ENCODE data around the gene GPR21.

GPR21 gene

GRCh38 chr9:123003466-123003865 is 30.0 kb upstream of the GPR21 start:
- H3K9me2 ChIP-seq (replicated peaks; ENCODE audit: low read depth, low read length) = no peaks in the 10 kb centered on the region
- TF ChIP-seq EZH2phosphoT487 (IDR thresholded peaks at IDR 0.05; ENCODE audit: borderline replicate concordance) (no peak), CTCF (conservative IDR thresholded peaks at IDR 0.05; ENCODE audit: low read length) (no peak)
- H3K9ac ChIP-seq (ENCODE audit: low read depth, low read length, poor library complexity, severe bottlenecking) = no peak overlapping the region
- no peaks in the 10 kb centered on the region for H4K20me1 ChIP-seq (ENCODE audit: insufficient read depth, low read length, poor library complexity, severe bottlenecking)
- no peaks in the 10 kb centered on the region for H3F3A ChIP-seq (ENCODE audit: low read depth)
- H2AFZ ChIP-seq (ENCODE audit: low read length) = no peak overlapping the region
- H3K79me2 ChIP-seq (ENCODE audit: insufficient read depth, low read length) = no peaks in the 10 kb centered on the region
- H3K4me3 ChIP-seq (ENCODE audit: low read length, poor library complexity, severe bottlenecking) = no peak overlapping the region
- no peaks in the 10 kb centered on the region for H3K4me1 ChIP-seq (ENCODE audit: insufficient read depth, low read length, poor library complexity, severe bottlenecking)
- no peak overlapping the region for H3K4me2 ChIP-seq (ENCODE audit: low read depth, low read length, poor library complexity, severe bottlenecking)
- no peaks in the 10 kb centered on the region for H3K9me3 ChIP-seq (ENCODE audit: insufficient read depth, low read depth, low read length)
- no peaks in the 10 kb centered on the region for H3K27me3 ChIP-seq (ENCODE audit: insufficient read depth, low read length, poor library complexity, severe bottlenecking)
- H3K36me3 ChIP-seq (ENCODE audit: insufficient read depth, low read length) = peaks cover 44% of the 10 kb centered on the region; the same call in 1 of the 2 replicates

- no peaks in the 10 kb centered on the region for H3K27me3 ChIP-seq (ENCODE audit: insufficient read depth, low read length, poor library complexity, severe bottlenecking)
- H3K9me2 ChIP-seq (replicated peaks; ENCODE audit: low read depth, low read length) = no peaks in the 10 kb centered on the region
- no peak overlapping the region for H3K4me2 ChIP-seq (ENCODE audit: low read depth, low read length, poor library complexity, severe bottlenecking)
- H3K9me3 ChIP-seq (ENCODE audit: insufficient read depth, low read depth, low read length) = no peaks in the 10 kb centered on the region
- no peak overlapping the region for H2AFZ ChIP-seq (ENCODE audit: low read length)
- H3K4me1 ChIP-seq (ENCODE audit: insufficient read depth, low read length, poor library complexity, severe bottlenecking) = no peaks in the 10 kb centered on the region
- no peak for TF ChIP-seq EZH2phosphoT487 (IDR thresholded peaks at IDR 0.05; ENCODE audit: borderline replicate concordance)
- no peak for TF ChIP-seq CTCF (conservative IDR thresholded peaks at IDR 0.05; ENCODE audit: low read length)
- H4K20me1 ChIP-seq (ENCODE audit: insufficient read depth, low read length, poor library complexity, severe bottlenecking) = no peaks in the 10 kb centered on the region
- H3K4me3 ChIP-seq (ENCODE audit: low read length, poor library complexity, severe bottlenecking) = no peak overlapping the region
- no peak overlapping the region for H3K9ac ChIP-seq (ENCODE audit: low read depth, low read length, poor library complexity, severe bottlenecking)
- no peaks in the 10 kb centered on the region for H3F3A ChIP-seq (ENCODE audit: low read depth)
- peaks cover 27% of the 10 kb centered on the region for H3K36me3 ChIP-seq (ENCODE audit: insufficient read depth, low read length)
- no peaks in the 10 kb centered on the region for H3K79me2 ChIP-seq (ENCODE audit: insufficient read depth, low read length)
These were observed 27.5 kb upstream of the GPR21 start for GRCh38 chr9:123005964-123006363.

- TF ChIP-seq CTCF (conservative IDR thresholded peaks at IDR 0.05; ENCODE audit: low read length) (no peak), EZH2phosphoT487 (IDR thresholded peaks at IDR 0.05; ENCODE audit: borderline replicate concordance) (no peak)
- Histone ChIP-seq H3K4me3 (ENCODE audit: low read length, poor library complexity, severe bottlenecking) (no peak overlapping the region), H4K20me1 (ENCODE audit: insufficient read depth, low read length, poor library complexity, severe bottlenecking) (no peaks in the 10 kb centered on the region), H3K4me2 (ENCODE audit: low read depth, low read length, poor library complexity, severe bottlenecking) (no peak overlapping the region), H3F3A (ENCODE audit: low read depth) (no peaks in the 10 kb centered on the region), H3K79me2 (ENCODE audit: insufficient read depth, low read length) (no peaks in the 10 kb centered on the region), H3K36me3 (ENCODE audit: insufficient read depth, low read length) (peaks cover 32% of the 10 kb centered on the region), H3K9me2 (replicated peaks; ENCODE audit: low read depth, low read length) (no peaks in the 10 kb centered on the region), H3K27me3 (ENCODE audit: insufficient read depth, low read length, poor library complexity, severe bottlenecking) (no peaks in the 10 kb centered on the region), H2AFZ (ENCODE audit: low read length) (no peak overlapping the region), H3K9me3 (ENCODE audit: insufficient read depth, low read depth, low read length) (no peaks in the 10 kb centered on the region), H3K9ac (ENCODE audit: low read depth, low read length, poor library complexity, severe bottlenecking) (no peak overlapping the region), H3K4me1 (ENCODE audit: insufficient read depth, low read length, poor library complexity, severe bottlenecking) (no peaks in the 10 kb centered on the region)
These were observed 26.2 kb upstream of the GPR21 start for GRCh38 chr9:123007269-123007668.

Data from Loucy (cell line).